NB4 (cell line): ENCODE results near the gene TNFSF8.

Experiments
- DNase-seq: peaks from one replicate; pipeline ENCODE4 v3.0.0; 2010; ENCODE audit warnings: low read depth
- H3K4me3 ChIP-seq: one replicate; pipeline ENCODE4 v1.5.1; 2011; ENCODE audit warnings: mild to moderate bottlenecking, low read depth, low read length, moderate library complexity
- CTCF ChIP-seq: IDR thresholded peaks from one replicate; pipeline ENCODE4 v1.5.1; 2012; ENCODE audit warnings: low read depth, low read length
- MAX ChIP-seq: IDR thresholded peaks from 2 replicates; pipeline ENCODE4 v1.6.1; 2011; ENCODE audit warnings: low read depth, low read length
- MYC ChIP-seq: IDR thresholded peaks from 2 replicates; pipeline ENCODE4 v1.6.1; 2011; ENCODE audit warnings: low read depth, low read length
- POLR2A ChIP-seq: IDR thresholded peaks from 2 replicates; pipeline ENCODE4 v1.6.1; 2011; ENCODE audit warnings: mild to moderate bottlenecking; ENCODE audit not compliant: insufficient read length; ENCODE audit errors: extremely low read depth

The TNFSF8 gene

GRCh38 chr9:114931407-114931806 is 1.0 kb upstream of the TNFSF8 start:
- no peak for TF ChIP-seq CTCF
- no peak for TF ChIP-seq MAX
- TF ChIP-seq MYC, result no peak
- TF ChIP-seq POLR2A, result no peak
- no peak for DNase-seq
- no peak overlapping the region for H3K4me3 ChIP-seq

GRCh38 chr9:114929201-114929600 is 1.2 kb downstream of the TNFSF8 start:
- DNase-seq, result peak; percentile 30
- H3K4me3 ChIP-seq, result peak overlapping the region; percentile 19
- TF ChIP-seq MYC (no peak), CTCF (no peak), POLR2A (no peak), MAX (no peak)

GRCh38 chr9:114928671-114929070 is 1.7 kb downstream of the TNFSF8 start:
- H3K4me3 ChIP-seq, result no peak overlapping the region
- TF ChIP-seq MAX (no peak), CTCF (no peak), MYC (no peak), POLR2A (no peak)
- DNase-seq, result no peak

- DNase-seq, result no peak
- no peak for TF ChIP-seq CTCF
- TF ChIP-seq MYC, result no peak
- TF ChIP-seq POLR2A, result no peak
- TF ChIP-seq MAX, result no peak
- H3K4me3 ChIP-seq, result no peak overlapping the region
Measured at GRCh38 chr9:114928136-114928535, 2.3 kb downstream of the TNFSF8 start.

- H3K4me3 ChIP-seq, result no peak overlapping the region
- no peak for DNase-seq
- no peak for TF ChIP-seq POLR2A
Measured at GRCh38 chr9:114925672-114926071, 4.7 kb downstream of the TNFSF8 start.

- TF ChIP-seq POLR2A (no peak), MYC (no peak), MAX (no peak), CTCF (no peak)
- DNase-seq, result no peak
- H3K4me3 ChIP-seq, result no peak overlapping the region
Measured at GRCh38 chr9:114925039-114925438, 5.4 kb downstream of the TNFSF8 start.

GRCh38 chr9:114924327-114924726 is 6.1 kb downstream of the TNFSF8 start:
- TF ChIP-seq POLR2A, result no peak
- TF ChIP-seq MAX, result no peak
- TF ChIP-seq CTCF, result no peak
- no peak for TF ChIP-seq MYC
- no peak overlapping the region for H3K4me3 ChIP-seq
- DNase-seq, result no peak
